Globus pallidus (tissue), 1 donor: ENCODE data around the gene WDR48.

Experiments
- DNase-seq: peaks from one replicate; pipeline ENCODE4 v3.0.0-alpha.2; 2015; ENCODE audit warnings: low spot score

WDR48 gene

DNA sequence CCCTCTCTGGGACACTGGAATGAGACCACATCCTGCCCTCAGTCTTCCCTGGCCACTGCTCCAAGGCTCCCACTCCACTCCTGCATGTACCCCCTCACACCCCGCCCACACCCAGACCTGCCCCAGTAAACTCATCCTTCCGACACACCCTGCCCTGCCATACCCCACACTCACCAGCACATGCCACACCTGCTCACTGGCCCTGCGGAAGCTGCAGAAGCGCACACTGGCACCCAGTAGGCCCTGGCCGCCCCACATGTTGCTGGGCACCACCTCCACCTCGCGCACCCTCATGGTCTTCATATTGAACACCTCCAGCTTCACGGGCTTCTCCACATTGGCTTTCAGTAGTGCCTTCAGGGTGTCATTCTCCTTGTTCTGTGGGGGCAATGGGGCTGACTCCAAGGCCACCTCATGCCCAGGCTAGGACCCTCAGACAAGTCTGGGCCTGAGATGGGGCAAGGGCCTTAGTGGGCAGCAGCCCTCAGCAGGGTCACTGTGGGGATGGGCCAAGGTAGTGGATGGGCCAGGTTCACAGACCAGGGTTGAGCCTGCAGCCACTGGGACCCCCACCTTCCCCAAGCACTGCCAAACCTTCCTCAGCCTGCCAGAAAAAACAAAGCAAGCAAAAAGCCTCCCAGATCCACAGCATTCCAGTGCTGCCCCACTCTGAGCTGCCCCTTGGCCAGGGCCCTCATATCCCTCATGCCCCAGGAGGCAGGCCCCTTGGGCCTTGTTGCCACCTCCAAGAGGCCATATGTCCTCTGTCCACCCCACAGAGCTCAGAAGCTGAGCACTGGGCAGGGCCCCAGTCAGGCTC, 50.9 kb downstream of the WDR48 start:
- no peak for DNase-seq

DNA sequence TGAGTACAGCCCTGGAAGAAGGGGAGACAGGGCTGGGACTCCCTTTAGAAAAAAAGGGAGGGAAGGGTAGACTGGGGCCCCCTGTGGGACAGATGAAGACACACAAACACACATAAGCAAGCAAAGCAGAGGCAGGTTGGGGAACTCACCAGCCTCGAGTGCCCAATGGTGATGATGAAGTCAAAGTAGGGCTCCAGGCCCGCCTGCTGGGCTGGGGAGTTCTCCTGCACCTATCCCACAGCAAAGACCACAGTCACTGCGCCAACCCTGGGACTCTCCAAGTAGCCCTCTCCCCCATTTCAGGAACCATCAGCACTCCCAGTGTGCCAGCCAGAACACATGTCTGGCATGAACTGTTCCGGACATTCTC, 51.5 kb downstream of the WDR48 start:
- no peak for DNase-seq

DNA sequence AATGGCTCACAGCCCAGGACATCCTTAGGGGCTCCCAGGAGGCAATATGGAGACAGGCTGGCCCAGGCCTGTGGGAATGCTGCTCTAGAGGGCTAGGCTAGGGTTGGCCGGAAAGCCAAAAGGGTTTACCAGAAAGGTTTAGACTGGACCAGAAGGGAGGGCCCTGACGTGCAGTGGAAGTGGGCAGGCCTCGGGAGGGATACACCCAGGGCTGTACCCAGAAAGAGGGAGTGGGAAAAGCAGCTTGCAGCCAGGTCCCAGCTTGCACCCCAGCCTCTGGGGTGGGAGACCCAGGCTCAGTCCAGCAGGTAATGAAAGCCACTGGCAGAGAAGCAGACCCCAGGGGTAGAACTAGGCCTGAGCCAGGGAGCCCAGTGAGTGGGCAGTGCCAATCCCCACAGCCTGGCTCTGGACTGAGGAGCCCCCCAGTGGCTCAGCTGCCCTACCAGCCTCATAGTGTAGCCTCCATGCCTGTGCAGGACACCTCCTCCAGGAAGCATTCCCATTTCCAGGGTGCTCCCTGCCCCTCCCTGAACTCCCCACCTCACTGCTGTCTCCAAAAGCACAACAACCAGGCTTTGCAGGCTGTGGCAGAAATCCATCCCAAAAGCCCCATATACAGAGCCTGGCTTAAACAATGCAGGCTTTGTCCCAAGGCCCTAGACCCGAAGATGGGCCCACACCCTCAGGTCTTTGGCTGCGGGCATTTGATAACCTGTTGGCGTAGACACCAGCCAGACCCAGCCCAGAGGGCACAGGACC, 52.2 kb downstream of the WDR48 start:
- DNase-seq, result peak; percentile 43

DNA sequence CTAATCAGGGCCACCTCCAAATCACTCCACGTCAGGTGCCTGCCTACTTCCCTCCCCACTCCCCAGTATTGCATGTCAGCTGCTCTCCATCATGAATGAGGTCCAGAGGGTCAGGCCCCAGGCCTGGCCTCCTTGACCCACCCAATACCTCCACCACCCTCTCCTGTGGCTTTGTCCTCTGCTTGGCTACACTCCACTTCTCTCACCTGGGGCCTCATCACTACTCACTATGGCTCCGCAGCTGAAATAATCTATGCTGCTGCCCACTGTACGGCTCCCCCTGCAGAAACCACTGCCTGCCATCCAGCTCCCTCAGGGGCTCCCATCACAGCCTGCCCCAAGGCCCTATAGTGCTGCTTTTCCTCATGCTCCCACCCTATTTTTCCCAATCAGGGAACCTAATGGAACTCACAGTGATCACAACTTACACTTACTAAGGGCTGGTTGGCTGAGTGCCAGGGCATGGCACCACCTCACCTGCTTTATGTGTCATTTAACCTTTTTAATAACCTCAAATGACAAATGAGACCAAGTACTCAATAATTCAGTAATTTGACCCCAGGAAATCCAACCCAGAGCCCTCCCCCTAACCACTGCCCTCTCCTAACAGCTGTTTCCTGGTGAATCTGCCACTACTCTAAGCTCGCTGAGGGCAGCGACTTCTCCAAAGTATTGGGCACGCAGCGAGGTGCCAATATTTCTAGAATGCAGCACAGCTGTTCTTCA, 53.3 kb downstream of the WDR48 start:
- DNase-seq, result no peak

DNA sequence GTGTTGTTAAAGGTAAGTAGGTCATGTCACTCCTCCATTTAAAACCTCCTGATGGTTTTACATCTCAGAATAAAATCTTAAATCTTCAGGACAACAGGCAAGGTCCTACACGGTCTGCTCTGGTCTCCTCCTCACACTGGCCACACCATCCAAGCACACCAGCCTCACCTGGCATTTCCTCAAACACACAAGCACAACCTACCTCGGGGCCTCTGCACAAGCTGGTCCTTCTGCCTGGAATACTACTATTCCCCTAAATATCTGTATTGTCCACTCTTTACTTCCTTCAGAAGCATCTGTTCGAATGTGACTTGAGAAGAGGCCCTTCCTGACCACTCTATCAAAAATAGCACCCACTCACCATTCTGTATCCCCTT, 53.9 kb downstream of the WDR48 start:
- DNase-seq, result no peak

DNA sequence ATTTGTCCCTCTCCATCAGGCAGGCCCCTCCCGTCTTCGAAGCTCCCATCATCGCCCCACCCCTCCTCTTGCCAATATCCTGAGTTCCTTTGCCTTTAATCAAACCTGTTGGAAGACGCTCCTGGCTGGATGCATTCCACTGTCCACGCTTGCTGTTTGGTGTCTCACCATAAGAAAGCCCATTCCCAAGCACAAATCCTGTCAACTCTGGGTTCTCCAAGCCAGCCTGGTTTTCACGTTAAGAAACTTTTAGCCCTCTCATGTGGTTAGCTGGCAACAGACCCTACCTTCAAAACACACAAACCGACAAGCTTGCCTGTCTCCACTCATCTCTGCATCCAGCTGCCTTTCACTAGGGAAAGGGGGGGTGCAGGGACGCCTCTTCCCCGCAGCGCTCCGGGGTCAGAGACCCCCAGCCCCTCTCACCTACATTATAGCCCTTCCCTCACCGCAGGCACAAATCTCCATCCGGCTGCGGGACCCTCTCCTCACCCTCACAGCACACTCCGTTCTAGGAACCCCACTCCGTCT, 54.5 kb downstream of the WDR48 start:
- DNase-seq, result no peak

DNA sequence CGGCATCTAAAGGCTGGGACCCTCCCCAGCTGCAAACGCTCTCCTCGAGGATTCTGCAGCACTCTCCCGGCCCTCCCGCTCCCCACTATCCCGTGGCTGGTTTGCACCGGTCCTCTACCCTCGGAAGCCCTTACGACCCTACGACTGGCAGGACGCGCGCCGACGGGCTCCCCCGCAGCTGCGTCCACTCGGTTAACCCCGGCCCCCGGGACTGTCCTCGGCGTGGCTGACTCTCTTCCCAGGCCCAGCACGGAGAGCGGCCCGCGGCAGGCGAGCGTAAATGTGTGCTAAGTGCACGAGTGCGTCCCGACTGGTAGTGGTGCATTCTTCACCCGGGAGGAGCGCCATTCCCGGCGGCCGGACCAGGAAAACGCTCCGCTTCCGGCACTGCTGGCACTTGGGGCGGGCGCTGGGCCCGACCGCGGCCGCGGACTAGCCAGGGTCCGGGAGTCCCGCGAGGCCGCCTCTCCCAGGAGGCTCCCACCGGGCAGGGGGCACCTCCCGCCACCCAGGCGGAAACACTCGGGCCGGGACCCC, 55.1 kb downstream of the WDR48 start:
- DNase-seq, result peak; percentile 37

DNA sequence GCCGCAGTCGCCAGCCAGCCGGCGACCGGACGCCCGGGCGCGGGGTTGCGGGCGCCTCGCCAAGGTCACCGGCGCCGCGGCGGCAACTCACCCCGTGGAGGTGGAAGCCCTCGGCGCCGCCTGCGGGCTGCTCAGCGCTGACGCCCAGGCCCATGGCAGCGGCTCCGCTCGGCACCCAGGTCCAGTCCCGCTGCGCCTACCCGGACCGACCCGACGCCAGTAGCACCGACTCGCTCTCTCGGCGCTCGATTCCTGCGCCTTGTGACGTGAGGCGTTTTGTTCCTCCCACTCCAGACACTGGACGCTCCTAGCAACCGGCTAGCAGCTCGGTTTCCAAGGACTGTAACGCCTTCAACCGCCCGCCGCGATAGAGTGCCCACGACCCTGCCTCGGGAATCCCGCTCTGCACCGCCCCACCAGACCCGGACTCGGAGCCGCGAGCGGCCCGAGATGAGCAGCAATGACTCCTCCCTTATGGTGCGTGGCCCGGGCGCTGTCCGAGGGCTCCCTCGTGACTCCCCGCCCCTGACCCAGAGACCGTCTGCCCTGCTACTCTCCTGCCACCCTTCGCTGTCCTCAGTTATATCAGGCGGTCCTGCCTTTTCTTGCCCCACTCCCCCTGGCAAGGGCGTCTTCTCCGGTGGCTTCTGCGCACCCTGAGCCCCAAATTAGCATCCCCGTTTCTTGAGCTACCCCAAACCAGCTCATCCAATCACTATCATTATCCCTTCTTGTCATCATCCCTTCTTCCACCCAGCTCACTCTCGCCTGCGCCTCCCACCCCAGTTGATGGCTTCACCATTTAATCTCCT, 55.8 kb downstream of the WDR48 start, which contains the start of the genes GORASP1 and TTC21A:
GORASP1 (minus strand) TSS at position 240 of the 812 bp plus-strand sequence; CDS start at position 154, 86 bp downstream.
TTC21A (plus strand) TSS at position 293 of the 812 bp plus-strand sequence; CDS start at position 451, 158 bp downstream.
- DNase-seq, result peak; percentile 93

DNA sequence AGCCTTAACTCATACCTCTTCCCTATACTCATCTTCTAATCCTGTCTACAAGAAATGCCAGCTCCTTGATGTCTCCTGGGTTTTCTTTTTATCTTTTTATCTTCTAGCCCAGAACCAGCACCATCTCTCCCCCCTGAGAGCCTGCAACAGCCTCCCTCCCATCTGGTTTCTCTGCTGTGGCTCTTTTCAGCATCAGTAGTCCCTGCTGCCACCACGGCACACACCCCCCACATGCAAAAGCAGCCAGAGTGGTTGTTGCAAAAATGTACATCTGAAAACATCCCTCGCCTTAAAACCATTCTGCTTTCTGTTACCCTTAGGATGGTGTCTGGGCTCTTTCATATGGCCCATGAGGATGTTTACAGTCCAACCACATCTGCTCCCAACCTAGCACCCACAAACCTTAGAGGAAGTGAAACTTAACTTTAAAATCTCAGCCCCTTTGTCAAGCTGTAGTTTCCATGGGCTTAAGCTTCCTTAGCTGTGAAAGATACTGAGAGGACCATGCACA, 56.4 kb downstream of the WDR48 start:
- DNase-seq, result peak; percentile 48

DNA sequence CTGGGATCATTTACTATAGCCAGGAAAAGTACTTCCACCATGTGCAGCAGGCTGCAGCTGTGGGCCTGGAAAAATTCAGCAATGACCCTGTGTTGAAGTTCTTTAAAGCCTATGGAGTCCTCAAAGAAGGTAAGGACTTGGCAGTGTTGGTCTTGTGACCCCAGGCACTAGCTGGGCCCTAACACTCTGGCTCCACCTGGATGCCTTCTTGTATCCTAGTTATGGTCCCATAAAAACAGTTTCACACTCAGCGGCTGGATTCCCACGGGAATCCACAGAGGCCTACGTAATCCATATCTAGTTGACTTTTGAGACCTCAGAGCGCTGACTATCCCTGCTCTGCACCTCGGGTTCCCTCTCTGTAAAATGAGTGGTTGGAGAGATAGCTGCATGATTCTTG, 57.3 kb downstream of the WDR48 start:
- DNase-seq, result no peak

DNA sequence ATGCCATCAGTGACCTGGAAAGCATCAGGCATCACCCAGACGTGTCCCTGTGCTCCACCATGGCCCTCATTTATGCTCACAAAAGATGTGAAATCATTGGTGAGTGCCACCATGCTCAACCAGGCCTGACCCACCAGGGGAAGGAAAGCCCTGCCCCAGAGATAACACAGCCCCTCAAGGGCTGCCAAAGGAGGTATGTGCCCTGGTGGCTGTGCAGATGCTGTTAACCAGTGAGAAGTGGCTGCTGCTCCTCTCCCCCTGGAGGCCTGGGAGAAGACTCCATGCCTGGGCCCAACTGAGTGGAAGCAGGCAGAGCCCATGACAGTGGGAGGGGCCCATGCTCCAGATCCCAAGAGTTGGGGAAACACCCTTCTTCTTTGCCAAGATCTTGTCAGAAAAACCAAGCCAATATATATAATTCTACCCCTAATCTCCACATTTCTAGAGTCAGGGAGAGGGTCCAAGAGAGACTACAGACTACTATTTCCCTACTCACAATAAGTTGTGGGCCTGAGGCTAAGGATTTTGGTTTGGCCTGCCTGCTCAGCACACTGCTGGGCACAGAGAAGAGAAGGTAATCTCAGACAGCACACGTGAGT, 58.3 kb downstream of the WDR48 start:
- no peak for DNase-seq

DNA sequence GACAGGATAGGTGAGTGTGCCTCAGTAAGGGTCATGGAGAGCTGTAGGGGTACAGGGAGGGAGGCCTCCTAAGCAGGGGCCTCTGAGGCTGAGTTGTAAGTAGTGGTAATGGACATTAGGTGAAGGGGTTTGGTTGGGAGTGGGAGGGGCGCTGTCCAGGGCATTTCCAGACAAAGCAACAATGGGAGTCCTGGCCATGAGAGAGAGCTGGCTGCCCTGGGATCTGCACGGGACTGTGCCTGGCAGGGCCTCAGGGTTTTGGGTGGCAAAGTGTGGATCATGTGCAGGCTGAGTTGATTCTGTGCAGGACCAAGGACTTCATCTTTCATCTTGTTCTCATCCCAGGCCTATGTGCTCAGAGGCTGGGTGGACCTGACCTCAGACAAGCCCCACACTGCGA, 60.3 kb downstream of the WDR48 start:
- no peak for DNase-seq

DNA sequence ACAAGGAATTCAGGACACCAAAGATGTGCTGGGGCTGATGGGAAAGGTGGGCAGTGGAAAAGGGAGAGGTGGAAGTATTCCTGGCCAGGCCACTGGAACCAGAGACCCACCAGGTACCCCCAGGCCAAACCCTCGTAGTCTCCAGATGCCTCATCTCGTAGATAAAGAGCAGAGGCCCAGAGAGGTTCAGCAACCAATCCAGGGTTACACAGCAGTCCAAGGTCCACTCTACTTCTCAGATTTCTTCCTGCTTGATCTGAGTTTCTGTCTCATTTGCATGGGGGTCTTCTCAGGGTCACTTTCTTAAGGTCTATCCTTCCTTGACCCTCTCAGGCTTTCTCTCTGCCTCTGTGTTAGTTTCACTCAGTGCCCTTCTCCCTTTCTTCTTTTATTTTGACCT, 60.7 kb downstream of the WDR48 start:
- no peak for DNase-seq

DNA sequence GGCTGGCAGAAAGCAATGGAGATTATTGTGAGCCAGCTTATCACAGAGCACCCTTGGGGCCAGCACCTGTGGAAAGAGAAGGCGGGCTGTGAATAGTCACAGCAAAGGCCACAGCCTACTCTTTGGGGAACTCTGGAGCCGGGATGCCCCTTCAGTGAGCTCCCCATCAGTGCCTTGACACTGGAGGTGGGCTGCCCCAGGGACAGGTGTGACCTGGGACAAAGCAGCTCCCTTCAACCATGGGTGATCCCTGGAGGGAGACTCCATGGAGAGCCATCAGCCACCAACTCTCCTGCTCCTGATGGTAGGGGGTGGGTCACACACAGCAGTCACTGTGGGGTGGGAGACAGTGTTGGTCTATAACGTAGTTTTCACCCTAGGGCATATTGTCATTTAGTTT, 61.5 kb downstream of the WDR48 start:
- DNase-seq, result no peak

DNA sequence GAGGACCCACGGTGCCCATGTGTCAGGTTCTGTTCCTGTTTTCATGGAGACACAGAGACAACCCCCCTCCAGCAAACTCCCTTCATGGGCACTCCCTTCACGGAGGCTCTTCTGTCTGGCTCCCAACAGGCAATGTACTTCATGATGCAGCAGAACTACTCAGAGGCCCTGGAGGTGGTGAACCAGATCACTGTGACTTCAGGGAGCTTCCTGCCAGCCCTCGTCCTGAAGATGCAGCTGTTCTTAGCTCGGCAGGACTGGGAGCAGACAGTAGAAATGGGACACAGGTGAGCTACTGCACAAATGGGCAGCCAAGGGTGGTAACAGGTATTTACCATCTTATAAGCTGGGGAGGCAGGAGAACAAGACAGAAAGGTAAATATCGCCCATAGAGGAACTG, 62.6 kb downstream of the WDR48 start:
- no peak for DNase-seq

DNA sequence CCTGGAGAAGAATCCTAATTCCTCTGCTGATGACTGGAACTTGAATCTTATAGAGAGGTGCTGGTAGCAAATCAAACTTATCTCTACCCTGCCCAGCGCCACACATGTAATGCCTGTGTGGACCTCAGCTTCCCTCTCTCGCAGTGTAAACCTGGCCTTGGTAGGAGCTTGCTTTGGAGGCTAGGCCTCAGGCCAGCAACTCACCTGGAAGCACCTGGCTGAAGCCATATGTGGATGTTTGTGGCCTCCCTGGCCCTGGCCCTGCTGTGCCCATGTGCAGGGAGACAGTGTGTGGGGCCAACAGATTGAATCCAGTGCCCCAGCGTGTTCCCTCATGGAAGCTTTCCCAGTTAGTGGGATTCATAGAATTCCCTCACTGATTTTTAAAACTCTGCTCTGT, 64.1 kb downstream of the WDR48 start:
- no peak for DNase-seq

DNA sequence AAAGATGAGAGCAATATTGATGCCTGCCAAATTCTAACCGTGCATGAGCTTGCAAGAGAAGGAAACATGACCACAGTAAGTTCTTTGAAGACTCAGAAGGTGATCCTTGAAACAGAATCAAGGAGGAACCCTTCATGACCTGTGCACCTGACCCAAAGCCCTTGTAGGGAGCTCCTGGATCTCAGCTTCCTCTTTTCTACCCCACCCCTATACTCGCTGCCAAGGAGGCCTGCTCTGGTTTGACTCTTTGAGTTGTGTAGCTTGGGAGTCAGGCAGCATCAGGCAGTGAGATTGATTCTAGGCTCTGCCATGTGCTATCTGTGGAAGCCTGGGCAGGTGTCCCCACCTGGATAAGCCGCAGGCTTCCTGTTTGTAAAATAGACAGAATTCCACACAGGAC, 66.3 kb downstream of the WDR48 start:
- no peak for DNase-seq

DNA sequence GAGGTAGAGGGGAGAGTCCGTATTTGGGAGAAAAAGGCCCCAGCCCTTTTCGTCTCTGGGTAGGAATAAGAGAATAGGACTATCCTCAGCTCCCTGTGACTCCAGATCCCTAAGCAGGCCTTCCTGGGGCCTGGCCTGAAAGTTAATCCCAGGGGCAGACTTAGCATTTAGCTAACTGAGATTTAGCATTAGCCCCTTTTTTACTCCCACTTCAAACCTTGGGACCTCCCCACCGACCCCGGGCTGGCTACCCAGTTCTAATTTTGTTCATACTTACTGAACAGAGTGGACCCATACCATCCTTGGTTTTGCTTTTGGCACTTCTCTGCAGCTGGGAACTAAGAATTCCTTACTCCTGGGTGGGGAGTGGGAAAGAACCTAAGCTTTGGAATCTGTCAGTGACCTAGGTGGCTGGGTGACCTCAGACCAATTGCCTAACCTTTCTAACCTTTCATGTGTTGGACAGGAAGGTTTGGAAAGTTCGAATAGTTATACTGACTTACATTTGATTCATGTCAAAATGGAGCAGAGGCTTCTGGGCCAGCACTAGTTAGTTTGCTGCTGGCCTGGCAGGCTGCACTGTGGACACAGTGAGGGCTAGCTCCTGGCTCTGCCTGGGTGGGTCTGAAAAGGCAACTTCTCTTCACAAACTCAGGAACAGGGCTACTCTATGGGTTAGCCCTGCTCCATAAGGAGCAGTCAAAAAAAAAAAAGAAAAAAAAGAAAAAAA, 67.3 kb downstream of the WDR48 start:
- no peak for DNase-seq

DNA sequence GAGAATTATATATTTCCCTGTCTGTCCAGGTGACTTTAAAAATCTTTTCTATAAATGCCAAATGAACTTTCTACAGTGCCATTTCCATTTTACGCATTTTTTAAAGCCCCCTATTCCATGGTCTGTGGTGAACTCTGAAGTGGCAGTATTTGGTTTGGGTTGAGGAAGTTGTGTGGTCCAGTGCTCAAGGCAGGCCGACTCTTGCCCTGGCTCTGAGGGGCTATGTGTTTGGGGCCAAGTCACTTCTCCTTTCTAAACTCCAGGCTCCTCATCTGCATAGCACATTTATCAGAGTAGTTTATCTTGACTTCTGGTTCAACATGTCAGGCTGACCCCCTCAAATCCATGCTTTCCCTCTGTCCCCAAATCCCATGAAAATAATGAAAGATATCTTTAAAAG, 69.8 kb downstream of the WDR48 start:
- DNase-seq, result no peak

DNA sequence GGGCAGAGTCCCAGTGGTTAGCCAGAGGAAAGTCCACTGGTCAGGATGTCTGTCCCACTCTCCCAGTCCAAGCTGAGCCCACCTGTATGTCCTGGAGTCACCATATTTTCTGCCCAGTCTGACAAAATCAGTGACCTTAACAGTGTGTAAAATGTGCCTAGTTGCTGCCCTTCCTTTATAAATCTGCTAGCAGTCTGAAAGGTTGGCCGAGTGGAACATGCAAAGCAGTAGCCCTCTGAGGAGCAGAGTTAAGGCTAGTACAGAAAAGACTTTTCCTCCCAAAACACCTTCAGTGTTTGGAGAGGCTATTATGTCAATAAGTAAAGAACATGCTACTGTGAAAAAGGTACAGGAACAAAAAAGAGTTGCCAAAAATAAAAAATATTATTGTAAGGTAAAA, 71.0 kb downstream of the WDR48 start:
- no peak for DNase-seq
